Fibroblast of villous mesenchyme (primary cell): ENCODE measurements around the gene SNX9. TPM values are rescaled to one million over a fixed set of nuclear protein-coding genes. Genes with fewer than 3 reads are reported as not detected.

Source experiments
- DNase-seq: peaks from one replicate; pipeline ENCODE4 v3.0.0-alpha.2; 2010; ENCODE audit warnings: low read depth
- H3K4me3 ChIP-seq: 2 replicates; pipeline ENCODE4 v1.5.1; 2011; ENCODE audit warnings: low read depth, mild to moderate bottlenecking, low read length
- CTCF ChIP-seq: IDR thresholded peaks from 2 replicates; pipeline ENCODE4 v1.5.1; 2012; ENCODE audit warnings: low read depth, mild to moderate bottlenecking, low read length; ENCODE audit not compliant: insufficient read depth
- total RNA-seq: library from RNA; depleted of rRNA; stranded (reverse); fragments of >200 nt; gene quantifications from 2 replicates; pipeline ENCODE4 v1.2.3, GENCODE V29; 2012

Gene SNX9
- total RNA-seq, 1 donor, result 37.6 TPM

- DNase-seq, result peak; percentile 44
- TF ChIP-seq CTCF, result peak; percentile 34
- peak overlapping the region; percentile 75 for H3K4me3 ChIP-seq
Observed at GRCh38 chr6:157982563-157983405, 159.7 kb downstream of the SNX9 start.

- DNase-seq, result peak; percentile 16
- H3K4me3 ChIP-seq, result peak overlapping the region; percentile 75
- no peak for TF ChIP-seq CTCF
Observed at GRCh38 chr6:157983406-157984119, 160.5 kb downstream of the SNX9 start.

GRCh38 chr6:157984128-157984527, 161.1 kb downstream of the SNX9 start:
- TF ChIP-seq CTCF, result no peak
- H3K4me3 ChIP-seq, result no peak overlapping the region
- no peak for DNase-seq

- TF ChIP-seq CTCF, result no peak
- H3K4me3 ChIP-seq, result no peak overlapping the region
- DNase-seq, result no peak
Observed at GRCh38 chr6:157984686-157985225, 161.7 kb downstream of the SNX9 start.

GRCh38 chr6:157985378-157986155, 162.5 kb downstream of the SNX9 start:
- no peak for TF ChIP-seq CTCF
- no peak for DNase-seq
- no peak overlapping the region for H3K4me3 ChIP-seq
